K562 (cell line): ENCODE results near the gene THAP9. TPM values are rescaled to one million over a fixed set of nuclear protein-coding genes. Genes with fewer than 3 reads are reported as not detected.

Source experiments
- BCL6 ChIP-seq: fragments of 250-450 bp; sonication (Bioruptor Pico); IDR thresholded peaks from 2 replicates; pipeline ENCODE4 v1.4.0; 2020
- CXXC5 ChIP-seq: fragments of 250-450 bp; sonication (Bioruptor Pico); IDR thresholded peaks from 2 replicates; pipeline ENCODE4 v1.8.0; 2022; ENCODE audit warnings: inconsistent platforms, mild to moderate bottlenecking, moderate library complexity
- ERF ChIP-seq: fragments of 450-650 bp; formaldehyde crosslinking; IDR thresholded peaks from 2 replicates; pipeline ENCODE4 v1.4.0; 2020; ENCODE audit warnings: mild to moderate bottlenecking, mixed read lengths
- FUS ChIP-seq: fragments of 200-400 bp; formaldehyde crosslinking; optimal IDR thresholded peaks from 2 replicates; pipeline ENCODE3; 2017; ENCODE audit warnings: low read depth, low read length
- HNRNPH1 ChIP-seq: fragments of 200-400 bp; formaldehyde crosslinking; optimal IDR thresholded peaks from 2 replicates; pipeline ENCODE3; 2017; ENCODE audit warnings: low read depth, mild to moderate bottlenecking, low read length, moderate library complexity
- KAT7 ChIP-seq: sonication (generic); formaldehyde crosslinking; IDR thresholded peaks from 2 replicates; pipeline ENCODE4 v1.8.0; 2022; ENCODE audit warnings: missing genetic modification reagents, mild to moderate bottlenecking, borderline replicate concordance
- L3MBTL2 ChIP-seq: fragments of 450-650 bp; IDR thresholded peaks from 2 replicates; pipeline ENCODE4 v1.6.1; 2016; ENCODE audit warnings: mild to moderate bottlenecking, moderate library complexity
- MCM5 ChIP-seq: fragments of 450-650 bp; IDR thresholded peaks from 2 replicates; pipeline ENCODE4 v1.6.1; 2016; ENCODE audit warnings: low read depth
- NR2F6 ChIP-seq: fragments of 450-650 bp; formaldehyde crosslinking; IDR thresholded peaks from 2 replicates; pipeline ENCODE4 v1.4.0; 2020; ENCODE audit warnings: mild to moderate bottlenecking
- PCBP2 ChIP-seq: fragments of 200-400 bp; formaldehyde crosslinking; IDR thresholded peaks from 2 replicates; pipeline ENCODE4 v1.6.1; 2018; ENCODE audit warnings: low read length, low read depth, mild to moderate bottlenecking, moderate library complexity; ENCODE audit not compliant: poor library complexity, severe bottlenecking
- PHF21A ChIP-seq: fragments of 450-650 bp; IDR thresholded peaks from 2 replicates; pipeline ENCODE4 v1.6.1; 2017; ENCODE audit warnings: low read depth, borderline replicate concordance
- PHF8 ChIP-seq: fragments of 200-600 bp; sonication (generic); IDR thresholded peaks from 2 replicates; pipeline ENCODE4 v1.6.1; 2012; ENCODE audit warnings: mixed run types, mild to moderate bottlenecking, inconsistent platforms, low read length, moderate library complexity, borderline replicate concordance
- PHTF2 ChIP-seq: fragments of 250-450 bp; sonication (Bioruptor Pico); IDR thresholded peaks from 2 replicates; pipeline ENCODE4 v1.5.0; 2021; ENCODE audit warnings: mild to moderate bottlenecking
- PYGO2 ChIP-seq: fragments of 450-650 bp; IDR thresholded peaks from 2 replicates; pipeline ENCODE4 v1.6.1; 2016; ENCODE audit warnings: mild to moderate bottlenecking, missing genetic modification characterization, moderate library complexity, missing compliant biosample characterization
- RBBP5 ChIP-seq: fragments of 200-600 bp; sonication (generic); IDR thresholded peaks from 2 replicates; pipeline ENCODE4 v1.6.1; 2012; ENCODE audit warnings: borderline replicate concordance, mild to moderate bottlenecking, low read length, control low read depth, inconsistent platforms; ENCODE audit not compliant: insufficient read depth, poor library complexity, severe bottlenecking
- RBM39 ChIP-seq: fragments of 200-400 bp; formaldehyde crosslinking; optimal IDR thresholded peaks from 2 replicates; pipeline ENCODE3; 2018; ENCODE audit warnings: low read depth, low read length
- RFX1 ChIP-seq: fragments of 450-650 bp; IDR thresholded peaks from 2 replicates; pipeline ENCODE4 v1.6.1; 2016; ENCODE audit warnings: mild to moderate bottlenecking, moderate library complexity
- TCF7 ChIP-seq: sonication (generic); IDR thresholded peaks from 2 replicates; pipeline ENCODE4 v1.6.1; 2016; ENCODE audit warnings: antibody characterized with exemption, borderline replicate concordance
- TRIM24 ChIP-seq, 2 experiments: fragments of 450-650 bp; IDR thresholded peaks; 2 replicates each; pipeline ENCODE4 v1.6.1; 2016
- ZNF143 ChIP-seq: sonication (generic); formaldehyde crosslinking; IDR thresholded peaks from 2 replicates; pipeline ENCODE4 v1.9.0; 2022; ENCODE audit warnings: mild to moderate bottlenecking, missing genetic modification reagents
- ZNF184 ChIP-seq: sonication (generic); formaldehyde crosslinking; IDR thresholded peaks from 2 replicates; pipeline ENCODE4 v1.5.0; 2020; ENCODE audit warnings: missing genetic modification reagents
- ZNF23 ChIP-seq: fragments of 250-450 bp; sonication (Bioruptor Pico); IDR thresholded peaks from 2 replicates; pipeline ENCODE4 v1.4.0; 2020; ENCODE audit warnings: mild to moderate bottlenecking
- ZNF3 ChIP-seq: fragments of 250-450 bp; sonication (Bioruptor Pico); IDR thresholded peaks from 2 replicates; pipeline ENCODE4 v1.5.0; 2021; ENCODE audit warnings: mild to moderate bottlenecking, moderate library complexity
- ZNF436 ChIP-seq: fragments of 250-450, 450-650 bp; sonication (Bioruptor Pico); formaldehyde crosslinking; IDR thresholded peaks from 2 replicates; pipeline ENCODE4 v1.7.0; 2020; ENCODE audit warnings: mild to moderate bottlenecking
- ZNF507 ChIP-seq: conservative IDR thresholded peaks from 2 replicates; pipeline ENCODE4 v1.6.1; 2017; ENCODE audit warnings: missing genetic modification characterization, missing compliant biosample characterization
- ZNF75A ChIP-seq: fragments of 450-650 bp; formaldehyde crosslinking; IDR thresholded peaks from 2 replicates; pipeline ENCODE4 v1.4.0; 2020; ENCODE audit warnings: mild to moderate bottlenecking
- polyA plus RNA-seq, 8 experiments: library from polyadenylated mRNA; depleted of rRNA in 4 of 8; stranded (reverse) in 5 of 8; unstranded in 3 of 8; fragments of >200 nt; fragmentation: Nextera tagmentation in 2 of 8; fragmentation: Illumina TruSeq in 1 of 8; extraction: Ambion mirVana in 2 of 8; extraction: Trizol in 1 of 8; gene quantifications; 2 replicates each; pipeline versions ENCODE4 v1.2.1 to v1.2.3, GENCODE V29; 2011 to 2014; ENCODE audit warnings: inconsistent platforms in 1 of 8, missing spikeins in 1 of 8
- total RNA-seq, 7 experiments: library from RNA; depleted of rRNA in 6 of 7; stranded (reverse); fragments of >200 nt in 6 of 7; fragmentation: Illumina TruSeq in 2 of 7; extraction: Trizol in 2 of 7; gene quantifications; 2 replicates each; pipeline versions ENCODE4 v1.2.1 to v1.2.3, GENCODE V29; 2011 to 2021; ENCODE audit warnings: low replicate concordance in 1 of 7
- TF ChIP-seq, protein P1 (sequence below): sonication (generic); formaldehyde crosslinking; IDR thresholded peaks from 2 replicates; pipeline ENCODE4 v1.8.0; 2022; ENCODE audit warnings: mild to moderate bottlenecking, low read depth, missing genetic modification reagents
- TF ChIP-seq, protein P2 (sequence below): sonication (generic); formaldehyde crosslinking; IDR thresholded peaks from 2 replicates; pipeline ENCODE4 v1.8.1; 2023; ENCODE audit warnings: mild to moderate bottlenecking, missing genetic modification reagents
- TF ChIP-seq, protein P3 (sequence below): sonication (generic); formaldehyde crosslinking; IDR thresholded peaks from 2 replicates; pipeline ENCODE4 v1.8.1; 2022; ENCODE audit warnings: missing genetic modification reagents

THAP9 gene
- total and polyA plus RNA-seq, 9 of the 15 experiments (the other 6 are each of a cell fraction or from before 2014, with no cell fraction given) = 3.4 to 7.0 (median 5.4) TPM

DNA sequence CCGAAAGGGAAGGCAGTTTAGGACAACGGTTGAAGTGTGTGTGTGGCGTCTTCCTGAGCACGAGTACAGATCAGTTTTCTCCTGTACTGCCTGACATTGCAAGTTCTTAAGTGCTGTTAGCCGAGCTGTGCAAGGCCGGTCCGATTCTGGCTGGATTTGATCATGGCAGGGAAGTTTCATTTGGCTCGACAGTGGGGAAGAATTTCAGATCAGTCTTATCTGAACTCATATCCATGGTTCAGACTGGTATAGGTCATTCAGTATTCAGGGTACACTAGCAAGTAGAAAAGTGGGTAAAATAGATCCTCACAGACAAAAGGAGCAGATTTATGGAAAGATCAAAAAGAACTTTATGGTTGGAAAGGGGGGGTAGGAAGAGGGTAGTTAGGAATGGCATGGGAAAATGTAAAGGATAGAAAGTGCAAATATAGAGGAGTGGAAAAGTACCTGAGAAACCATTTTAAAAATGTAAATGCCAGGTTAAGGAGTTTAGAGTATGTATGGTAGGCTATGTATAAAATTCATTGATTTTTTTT, 716 bp downstream of the THAP9 start (continued):
- TF ChIP-seq, protein P1, sequence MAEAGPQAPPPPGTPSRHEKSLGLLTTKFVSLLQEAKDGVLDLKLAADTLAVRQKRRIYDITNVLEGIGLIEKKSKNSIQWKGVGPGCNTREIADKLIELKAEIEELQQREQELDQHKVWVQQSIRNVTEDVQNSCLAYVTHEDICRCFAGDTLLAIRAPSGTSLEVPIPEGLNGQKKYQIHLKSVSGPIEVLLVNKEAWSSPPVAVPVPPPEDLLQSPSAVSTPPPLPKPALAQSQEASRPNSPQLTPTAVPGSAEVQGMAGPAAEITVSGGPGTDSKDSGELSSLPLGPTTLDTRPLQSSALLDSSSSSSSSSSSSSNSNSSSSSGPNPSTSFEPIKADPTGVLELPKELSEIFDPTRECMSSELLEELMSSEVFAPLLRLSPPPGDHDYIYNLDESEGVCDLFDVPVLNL = 0 out of 2 replicates have a peak, but pooled peaks have one; percentile 15
- TF ChIP-seq PHF8 = peak; percentile 42
- no peak for TF ChIP-seq RFX1
- TF ChIP-seq RBM39 = no peak
- no peak for TF ChIP-seq TRIM24 (IDR thresholded peaks at IDR 0.05)
- no peak for TF ChIP-seq MCM5
- TF ChIP-seq PCBP2 = no peak
- no peak for TF ChIP-seq ZNF143 (CRISPR knock-in tag)
- TF ChIP-seq BCL6 = no peak
- TF ChIP-seq, protein P2, sequence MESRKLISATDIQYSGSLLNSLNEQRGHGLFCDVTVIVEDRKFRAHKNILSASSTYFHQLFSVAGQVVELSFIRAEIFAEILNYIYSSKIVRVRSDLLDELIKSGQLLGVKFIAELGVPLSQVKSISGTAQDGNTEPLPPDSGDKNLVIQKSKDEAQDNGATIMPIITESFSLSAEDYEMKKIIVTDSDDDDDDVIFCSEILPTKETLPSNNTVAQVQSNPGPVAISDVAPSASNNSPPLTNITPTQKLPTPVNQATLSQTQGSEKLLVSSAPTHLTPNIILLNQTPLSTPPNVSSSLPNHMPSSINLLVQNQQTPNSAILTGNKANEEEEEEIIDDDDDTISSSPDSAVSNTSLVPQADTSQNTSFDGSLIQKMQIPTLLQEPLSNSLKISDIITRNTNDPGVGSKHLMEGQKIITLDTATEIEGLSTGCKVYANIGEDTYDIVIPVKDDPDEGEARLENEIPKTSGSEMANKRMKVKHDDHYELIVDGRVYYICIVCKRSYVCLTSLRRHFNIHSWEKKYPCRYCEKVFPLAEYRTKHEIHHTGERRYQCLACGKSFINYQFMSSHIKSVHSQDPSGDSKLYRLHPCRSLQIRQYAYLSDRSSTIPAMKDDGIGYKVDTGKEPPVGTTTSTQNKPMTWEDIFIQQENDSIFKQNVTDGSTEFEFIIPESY (CRISPR knock-in tag) = no peak
- TF ChIP-seq FUS = no peak
- TF ChIP-seq PYGO2 (tag) = no peak
- TF ChIP-seq ZNF507 = no peak
- no peak for TF ChIP-seq ZNF23
- no peak for TF ChIP-seq ZNF436 (CRISPR knock-in tag)
- TF ChIP-seq PHTF2 (CRISPR knock-in tag) = no peak
- no peak for TF ChIP-seq RBBP5
- no peak for TF ChIP-seq ZNF75A (CRISPR knock-in tag)
- no peak for TF ChIP-seq CXXC5 (CRISPR knock-in tag)
- TF ChIP-seq ERF = no peak
- TF ChIP-seq HNRNPH1 = no peak
- TF ChIP-seq KAT7 (CRISPR knock-in tag) = no peak
- TF ChIP-seq, protein P3, sequence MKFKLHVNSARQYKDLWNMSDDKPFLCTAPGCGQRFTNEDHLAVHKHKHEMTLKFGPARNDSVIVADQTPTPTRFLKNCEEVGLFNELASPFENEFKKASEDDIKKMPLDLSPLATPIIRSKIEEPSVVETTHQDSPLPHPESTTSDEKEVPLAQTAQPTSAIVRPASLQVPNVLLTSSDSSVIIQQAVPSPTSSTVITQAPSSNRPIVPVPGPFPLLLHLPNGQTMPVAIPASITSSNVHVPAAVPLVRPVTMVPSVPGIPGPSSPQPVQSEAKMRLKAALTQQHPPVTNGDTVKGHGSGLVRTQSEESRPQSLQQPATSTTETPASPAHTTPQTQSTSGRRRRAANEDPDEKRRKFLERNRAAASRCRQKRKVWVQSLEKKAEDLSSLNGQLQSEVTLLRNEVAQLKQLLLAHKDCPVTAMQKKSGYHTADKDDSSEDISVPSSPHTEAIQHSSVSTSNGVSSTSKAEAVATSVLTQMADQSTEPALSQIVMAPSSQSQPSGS (CRISPR knock-in tag) = no peak
- no peak for TF ChIP-seq TCF7
- no peak for TF ChIP-seq ZNF184 (CRISPR knock-in tag)
- no peak for TF ChIP-seq L3MBTL2
- no peak for TF ChIP-seq ZNF3 (CRISPR knock-in tag)
- TF ChIP-seq NR2F6 (CRISPR knock-in tag) = no peak
- peak; percentile 4; the same call in 1 of the 2 replicates for TF ChIP-seq PHF21A
